Measurements from ENCODE around the gene SAXO2.
"Not testable (repeated sequence)": the region's sequence is repeated elsewhere in the genome, so short reads cannot be mapped to it uniquely, and the experiment has no call there.

GRCh38 chr15:82327372-82327771, 64.8 kb downstream of the SAXO2 start:
- TF ChIP-seq CTCF (conservative IDR thresholded peaks at IDR 0.05 in 1 of 2, IDR thresholded peaks at IDR 0.05 in 1 of 2; ENCODE audit: low read depth in 1 of 2, low read length in 2 of 2); EZH2 (IDR thresholded peaks at IDR 0.05; ENCODE audit: low read length, missing control alignments): not testable (repeated sequence)

Measured in fibroblast of lung (primary cell).